Kidney glomerular epithelial cell (primary cell): ENCODE results near the gene DPYD.

Source experiments
- DNase-seq: peaks from one replicate; lab custom pipeline; 2025; lab: John Stamatoyannopoulos, UW

DPYD gene

DNA sequence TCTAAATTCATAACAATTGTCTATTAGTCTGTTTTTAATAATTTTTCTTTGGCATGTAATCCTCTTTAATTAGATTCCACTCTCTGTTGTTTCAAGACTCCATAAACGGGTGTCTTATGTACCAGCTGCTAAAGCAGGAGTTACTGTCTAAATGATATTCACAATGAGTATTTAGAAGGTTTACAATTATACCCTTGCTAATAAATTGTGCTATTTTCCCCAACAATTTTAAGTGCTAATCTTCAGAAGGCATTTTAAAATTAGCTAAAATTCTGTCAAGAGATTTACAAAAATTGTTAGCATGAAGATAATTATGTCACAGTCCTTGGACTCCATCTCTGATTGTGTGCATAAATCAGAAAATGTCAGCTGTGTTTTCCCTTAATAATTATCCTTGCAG lies 83.7 kb downstream of the DPYD start:
- no peak for DNase-seq

- no peak for DNase-seq
Measured at GRCh38 chr1:97834899-97835298, 85.9 kb downstream of the DPYD start.

DNA sequence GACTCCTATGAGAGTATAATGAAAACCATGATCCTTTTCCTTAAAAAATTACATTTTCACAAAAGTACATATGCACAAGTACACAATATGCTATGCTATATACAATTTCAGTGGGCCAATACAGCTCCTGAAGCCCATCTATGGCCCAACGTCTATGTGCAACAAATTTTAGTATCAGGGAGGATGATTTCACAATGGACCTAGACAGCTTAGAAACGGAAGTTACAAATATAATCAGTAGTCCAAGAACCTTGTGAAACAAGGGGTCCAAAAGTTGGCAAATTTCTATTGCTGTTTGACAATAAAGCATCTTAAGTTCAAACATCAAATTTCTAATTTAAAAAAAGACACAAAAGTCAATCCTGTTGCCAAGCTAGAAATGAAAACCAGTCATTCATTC lies 87.0 kb downstream of the DPYD start:
- no peak for DNase-seq

- no peak for DNase-seq
Measured at GRCh38 chr1:97832481-97832880, 88.4 kb downstream of the DPYD start.

DNA sequence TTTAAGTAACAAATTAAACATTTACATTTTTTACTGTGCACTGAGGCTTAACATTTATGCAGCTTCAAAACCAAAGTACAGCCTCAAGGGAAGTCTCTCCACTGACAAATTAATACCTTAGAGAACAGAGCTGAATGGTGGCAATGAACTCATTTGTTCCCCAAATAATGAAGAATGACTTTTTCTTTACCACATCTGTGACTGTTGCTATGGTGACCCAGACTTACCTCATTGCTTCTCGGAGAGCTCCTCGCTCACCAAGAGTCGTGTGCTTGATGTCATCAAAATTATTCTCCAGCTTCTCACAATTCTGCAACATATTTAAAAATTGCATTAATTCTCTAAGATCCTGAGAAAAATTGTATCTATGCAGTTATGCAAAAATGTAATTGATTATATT lies 92.9 kb downstream of the DPYD start:
- no peak for DNase-seq

DNA sequence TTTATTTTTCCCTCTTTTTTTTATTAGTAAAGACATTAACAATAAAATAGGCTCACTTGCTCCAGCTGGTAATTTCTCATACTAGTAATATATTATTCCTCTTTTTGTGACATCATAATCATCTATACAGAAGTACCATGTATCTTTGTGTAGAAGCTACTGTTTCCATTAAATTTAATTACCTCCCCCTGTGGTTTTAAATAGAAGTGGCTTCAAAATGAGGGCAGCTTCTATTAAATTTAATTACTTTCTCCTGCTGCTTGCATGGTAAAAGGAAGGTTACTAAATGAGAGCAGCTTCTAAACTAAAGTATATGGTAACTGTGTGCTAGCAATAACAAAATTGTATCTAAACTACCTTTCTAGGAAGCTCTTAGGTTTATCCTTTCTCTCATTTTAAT lies 94.0 kb downstream of the DPYD start:
- no peak for DNase-seq

DNA sequence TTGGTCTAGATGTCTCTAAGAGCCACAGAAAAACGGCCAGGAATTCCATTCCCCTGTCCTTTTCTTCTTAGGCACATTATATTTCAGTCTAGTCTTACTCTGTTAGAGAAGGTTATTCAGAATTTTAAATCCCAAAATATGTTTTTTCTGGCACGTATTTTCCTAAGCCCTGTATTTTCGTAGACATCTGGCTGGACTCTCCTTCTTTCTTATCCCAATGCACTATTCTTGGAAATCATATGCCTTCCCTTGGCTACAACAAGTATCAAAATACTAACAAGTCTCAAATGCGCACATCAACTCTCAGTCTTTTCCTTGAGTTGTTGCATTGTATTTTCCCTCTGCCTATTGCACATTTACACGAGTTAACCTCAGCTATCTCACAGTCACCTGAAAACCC lies 96.2 kb downstream of the DPYD start:
- no peak for DNase-seq

- no peak for DNase-seq
Measured at GRCh38 chr1:97824200-97824599, 96.6 kb downstream of the DPYD start.

- peak; percentile 57 for DNase-seq
Measured at GRCh38 chr1:97820470-97821188, 100.2 kb downstream of the DPYD start.

GRCh38 chr1:97816927-97817326 lies 103.9 kb downstream of the DPYD start:
- no peak for DNase-seq

DNA sequence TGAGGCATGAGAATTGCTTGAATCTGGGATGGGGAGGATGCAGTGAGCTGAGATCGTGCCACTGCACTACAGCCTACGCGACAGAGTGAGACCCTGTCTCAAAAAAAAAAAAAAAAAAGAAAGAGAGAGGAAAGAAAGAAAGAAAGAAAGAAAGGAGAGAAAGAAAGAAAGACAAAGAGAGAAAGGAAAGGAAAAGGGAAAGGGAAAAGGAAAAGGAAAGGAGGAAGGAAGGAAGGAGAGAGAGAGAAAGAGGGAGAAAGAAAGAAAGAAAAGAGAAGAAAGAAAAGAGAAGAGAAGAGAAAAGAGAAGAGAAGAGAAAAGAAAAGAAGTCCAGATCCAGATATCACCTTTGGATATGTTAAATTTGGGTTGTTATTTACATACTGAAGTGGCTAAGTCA lies 106.0 kb downstream of the DPYD start:
- no peak for DNase-seq

- no peak for DNase-seq
Measured at GRCh38 chr1:97814121-97814520, 106.7 kb downstream of the DPYD start.

GRCh38 chr1:97812076-97812475 lies 108.8 kb downstream of the DPYD start:
- DNase-seq = no peak

- no peak for DNase-seq
Measured at GRCh38 chr1:97806996-97807520, 113.8 kb downstream of the DPYD start.

- DNase-seq = no peak
Measured at GRCh38 chr1:97806326-97806725, 114.5 kb downstream of the DPYD start.

- DNase-seq = no peak
Measured at GRCh38 chr1:97805093-97805492, 115.7 kb downstream of the DPYD start.

GRCh38 chr1:97803026-97803425 lies 117.8 kb downstream of the DPYD start:
- no peak for DNase-seq

DNA sequence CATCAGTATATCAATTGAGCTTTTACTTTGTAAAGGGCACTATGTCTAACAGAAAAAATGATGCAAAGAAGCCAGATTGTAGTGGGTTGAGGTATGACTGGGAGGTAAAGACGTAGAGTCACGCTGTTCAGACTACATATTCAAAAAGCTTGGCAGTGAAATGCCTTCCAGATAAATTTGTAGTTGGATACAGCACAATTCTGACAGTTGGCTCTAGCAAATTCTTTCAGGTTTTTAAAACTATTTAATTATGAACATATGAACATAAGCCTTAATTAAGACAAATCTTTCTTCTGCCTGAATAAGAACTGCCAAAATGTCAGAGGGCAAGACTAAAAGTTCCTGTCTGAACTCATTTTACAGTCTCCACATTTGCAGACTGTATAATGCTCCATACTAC lies 118.8 kb downstream of the DPYD start:
- no peak for DNase-seq

DNA sequence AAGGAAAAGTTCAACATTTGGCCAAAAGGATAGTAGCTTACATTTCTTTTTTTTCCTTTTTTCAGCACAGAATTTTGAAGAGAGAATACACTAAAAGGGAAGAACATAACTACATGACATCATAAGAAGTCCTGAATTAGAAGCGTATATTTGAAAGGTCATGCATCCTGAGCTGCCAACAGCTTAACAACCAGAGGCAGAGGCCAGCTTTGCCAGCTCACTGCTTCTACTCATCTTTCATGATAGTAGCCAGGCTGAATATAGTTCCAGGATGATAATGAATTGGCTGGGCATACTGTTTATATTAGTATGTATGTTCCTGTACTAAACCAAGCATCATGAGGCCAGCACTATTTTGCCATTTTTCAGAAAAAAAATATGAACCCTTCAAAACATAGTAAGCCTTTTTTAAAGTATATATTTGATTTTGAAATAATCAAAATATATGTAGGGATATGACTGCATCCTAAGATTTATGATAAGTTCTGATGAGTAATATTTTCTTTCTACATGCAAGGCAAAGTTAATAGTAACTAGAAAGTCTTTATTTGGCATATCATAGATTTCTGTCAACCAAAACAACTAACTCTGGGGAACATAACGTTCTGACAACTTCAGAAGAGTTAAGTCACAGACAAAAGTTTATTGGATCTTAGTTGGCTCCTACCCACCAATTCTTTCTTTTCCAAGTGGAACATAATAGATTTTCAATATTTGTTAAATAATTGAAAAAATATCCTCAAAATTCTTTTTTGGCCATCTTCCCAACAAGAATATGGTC lies 123.2 kb downstream of the DPYD start:
- no peak for DNase-seq

DNA sequence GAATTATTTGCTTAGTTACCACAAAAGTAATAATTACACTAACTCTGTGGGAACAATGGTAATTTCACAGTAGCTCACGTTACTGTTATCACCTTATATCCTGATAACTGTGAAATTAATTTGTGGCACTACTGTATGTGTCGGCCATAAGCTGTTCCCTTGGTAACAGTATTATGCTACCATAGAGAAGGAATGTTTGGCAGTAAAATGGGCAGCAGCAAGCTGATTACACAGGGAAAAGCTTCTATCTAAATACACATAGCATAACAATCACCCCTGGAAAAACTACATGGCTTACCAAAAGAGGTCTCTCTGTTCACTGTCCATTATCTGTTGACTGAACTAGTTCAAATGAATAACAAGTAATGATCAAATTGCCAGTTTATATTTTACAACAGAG lies 124.1 kb downstream of the DPYD start:
- no peak for DNase-seq

DNA sequence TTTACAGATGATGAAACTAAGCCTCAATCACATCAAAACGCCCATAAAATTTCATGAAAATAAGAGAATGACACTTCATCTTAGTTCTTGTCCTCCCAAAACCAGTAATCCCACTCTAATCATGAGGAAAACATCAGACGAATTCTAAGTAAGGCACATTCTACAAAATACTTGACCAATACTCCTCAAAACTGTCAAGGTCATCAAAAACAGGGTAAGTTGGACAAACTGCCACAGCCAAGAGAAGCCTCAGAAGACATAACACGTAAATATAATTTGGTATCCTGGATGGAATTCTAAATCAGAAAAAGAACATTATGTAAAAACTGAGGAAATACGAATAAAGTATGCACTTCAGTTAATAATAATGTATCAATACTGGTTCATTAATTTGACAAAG lies 128.2 kb downstream of the DPYD start:
- DNase-seq = no peak

DNA sequence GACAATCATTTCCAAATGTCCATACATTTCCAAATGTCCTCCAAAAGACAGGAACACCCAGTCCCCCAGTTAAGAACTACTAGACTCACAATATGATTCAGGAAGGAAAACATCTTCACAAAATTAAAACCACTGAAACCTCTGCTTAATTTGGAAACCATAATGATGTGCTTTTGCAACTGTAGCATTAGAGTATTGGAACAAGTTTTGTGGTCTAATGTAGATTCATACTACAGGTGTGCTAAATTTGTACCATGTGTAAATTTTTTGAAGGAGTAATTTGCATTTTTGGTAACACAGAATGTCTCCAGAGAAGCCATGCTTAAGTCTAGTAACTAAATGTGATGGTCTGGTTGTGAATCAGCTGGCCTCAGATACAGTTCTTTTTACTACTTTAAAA lies 129.6 kb downstream of the DPYD start:
- DNase-seq = no peak

DNA sequence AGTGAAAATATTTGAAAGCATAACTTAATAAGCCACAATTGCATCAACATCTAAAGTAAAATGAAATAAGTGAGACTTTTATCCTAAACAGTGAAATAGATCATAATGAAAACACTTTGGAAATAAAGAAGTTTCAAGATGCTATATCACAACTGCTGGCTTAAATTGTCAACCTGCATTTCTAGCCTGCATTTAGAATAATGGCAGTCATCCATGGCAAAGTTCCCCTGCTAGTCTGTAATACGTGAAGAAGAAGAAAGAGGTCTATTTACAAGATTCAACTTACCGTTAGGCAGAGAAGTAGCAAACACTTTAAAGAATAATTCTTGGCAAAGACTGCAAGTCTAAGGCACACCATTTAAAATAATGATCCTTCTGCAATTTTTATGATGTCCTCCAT lies 133.6 kb downstream of the DPYD start:
- DNase-seq = no peak

GRCh38 chr1:97784661-97785060 lies 136.2 kb downstream of the DPYD start:
- DNase-seq = no peak
